GM10248 (cell line): ENCODE measurements around the gene EFCC1.

Source experiments
- CTCF ChIA-PET: fragments of 300-600 bp; sonication (Branson Sonifier 250); formaldehyde crosslinking; extraction: SDS; loops from one replicate; lab custom pipeline; 2021; ENCODE audit warnings: antibody characterized with exemption; lab: Yijun Ruan, JAX
- POLR2A ChIA-PET: fragments of 350-650 bp; sonication (Branson Sonifier 250); formaldehyde crosslinking; extraction: SDS; loops from one replicate; lab custom pipeline; 2020; ENCODE audit warnings: antibody characterized with exemption; lab: Yijun Ruan, JAX
- DNase-seq: peaks from one replicate; pipeline ENCODE4 v3.0.0; 2012; ENCODE audit errors: extremely low spot score
- CTCF ChIP-seq: IDR thresholded peaks from 2 replicates; pipeline ENCODE4 v1.5.1; 2012; ENCODE audit warnings: mild to moderate bottlenecking, low read depth; ENCODE audit errors: extremely low read depth, missing control alignments, control extremely low read depth

EFCC1 gene

DNA sequence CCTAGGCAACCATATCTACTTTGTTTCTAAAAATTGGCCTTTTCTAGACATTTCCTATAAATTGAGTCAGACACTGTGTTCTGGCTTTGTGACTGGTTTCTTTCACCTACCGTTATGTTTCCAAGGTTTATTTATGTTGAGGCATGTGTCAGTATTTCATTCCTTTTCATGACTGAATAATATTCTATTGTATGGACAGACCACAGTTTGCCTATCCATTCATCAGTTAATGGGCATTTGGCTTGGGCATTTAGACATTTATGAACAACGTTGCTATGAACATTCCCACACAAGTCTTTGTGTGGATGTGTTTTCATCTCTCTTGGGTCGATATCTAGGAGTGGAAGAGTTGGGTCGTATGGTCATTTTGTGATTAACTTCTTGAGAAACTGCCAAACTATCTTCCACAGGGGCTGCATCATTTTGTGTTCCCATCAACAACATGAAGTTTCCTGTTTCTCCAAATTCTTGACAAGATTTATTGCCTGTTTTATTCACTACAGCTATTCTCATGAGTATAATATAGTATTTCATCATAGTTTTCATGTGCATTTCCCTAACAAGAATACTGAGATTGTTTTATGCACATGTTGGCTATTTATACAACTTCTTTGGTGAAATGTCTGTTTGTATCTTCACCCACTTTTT is 3.5 kb upstream of the EFCC1 start:
- ChIA-PET POLR2A (no interaction called here), CTCF (interaction anchor here (1.6 to 2.2 kb wide), 3 partner anchors 20 to 30 kb away, joined by 4 to 13 read pairs (median 7); no protein-coding TSS in a partner anchor)
- TF ChIP-seq CTCF = no peak
- no peak for DNase-seq

DNA sequence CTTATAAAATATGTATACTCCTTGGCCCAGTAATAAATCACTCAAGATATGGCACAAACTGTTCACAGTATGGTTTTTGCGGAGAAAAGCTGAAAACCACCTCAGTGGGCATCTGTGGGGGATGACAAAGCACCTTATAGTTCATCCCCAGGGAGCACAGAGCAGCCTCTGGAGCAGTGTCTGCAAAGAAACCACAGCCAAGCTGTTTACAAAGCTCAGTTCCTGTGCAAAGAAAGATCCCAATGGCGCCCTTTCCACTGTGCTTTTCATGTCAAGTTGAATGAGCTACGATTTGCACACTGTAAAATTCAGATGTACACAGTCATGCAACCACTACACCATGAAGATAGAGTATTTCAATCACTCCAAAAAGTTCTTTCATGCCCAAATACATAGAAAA is 2.5 kb upstream of the EFCC1 start:
- TF ChIP-seq CTCF = no peak
- no peak for DNase-seq
- ChIA-PET POLR2A (no interaction called here), CTCF (interaction anchor here (1.1 to 2.2 kb wide), 6 partner anchors 9 to 55 kb away, joined by 3 to 13 read pairs (median 6); no protein-coding TSS in a partner anchor)

DNA sequence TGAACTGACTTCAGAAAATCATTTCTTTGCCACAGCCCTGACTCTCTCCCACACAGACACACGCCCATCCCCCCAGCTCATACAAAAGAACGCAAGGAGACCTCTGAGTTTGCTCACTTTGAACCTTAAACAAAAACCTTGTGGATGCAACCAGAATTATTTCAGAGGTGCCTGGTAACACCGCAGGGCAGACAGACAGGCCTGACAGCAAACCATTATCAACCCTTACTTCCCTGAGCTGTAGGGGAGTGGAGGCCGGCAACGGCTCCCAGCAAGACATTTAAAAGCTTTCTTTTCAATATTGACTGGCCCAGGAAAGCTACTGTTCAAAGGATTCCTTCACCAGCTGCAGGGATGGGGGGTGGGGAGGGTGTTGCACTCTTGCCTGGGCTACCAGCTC is 2.0 kb upstream of the EFCC1 start:
- DNase-seq = no peak
- CTCF ChIA-PET = interaction anchor here (1.1 to 2.2 kb wide), 5 partner anchors 10 to 54 kb away, joined by 3 to 7 read pairs (median 4); no protein-coding TSS in a partner anchor
- POLR2A ChIA-PET = interaction anchor here (0.6 kb wide), 1 partner anchor 380 kb away, joined by 3 read pairs; no protein-coding TSS in a partner anchor
- TF ChIP-seq CTCF = no peak

DNA sequence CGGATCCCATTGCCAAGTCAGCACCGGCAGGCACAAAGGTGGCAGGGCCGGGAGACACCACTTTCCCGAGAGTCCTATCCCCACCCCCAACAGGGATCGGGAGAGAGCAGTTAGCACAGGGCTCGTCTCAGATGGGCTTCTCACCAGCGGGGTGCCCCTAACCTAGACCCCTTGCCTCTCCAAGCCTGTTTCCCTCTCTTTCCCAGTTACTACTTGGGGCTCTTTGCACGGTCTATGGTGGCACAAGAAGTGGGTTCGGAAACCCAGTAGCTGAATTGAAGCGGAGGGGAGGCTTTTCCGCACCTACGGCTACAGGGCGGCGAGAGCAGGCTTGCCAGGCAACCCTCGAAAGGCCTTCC is 383 bp upstream of the EFCC1 start:
- no peak for TF ChIP-seq CTCF
- CTCF ChIA-PET = no interaction called here
- DNase-seq = no peak
- POLR2A ChIA-PET = no interaction called here

DNA sequence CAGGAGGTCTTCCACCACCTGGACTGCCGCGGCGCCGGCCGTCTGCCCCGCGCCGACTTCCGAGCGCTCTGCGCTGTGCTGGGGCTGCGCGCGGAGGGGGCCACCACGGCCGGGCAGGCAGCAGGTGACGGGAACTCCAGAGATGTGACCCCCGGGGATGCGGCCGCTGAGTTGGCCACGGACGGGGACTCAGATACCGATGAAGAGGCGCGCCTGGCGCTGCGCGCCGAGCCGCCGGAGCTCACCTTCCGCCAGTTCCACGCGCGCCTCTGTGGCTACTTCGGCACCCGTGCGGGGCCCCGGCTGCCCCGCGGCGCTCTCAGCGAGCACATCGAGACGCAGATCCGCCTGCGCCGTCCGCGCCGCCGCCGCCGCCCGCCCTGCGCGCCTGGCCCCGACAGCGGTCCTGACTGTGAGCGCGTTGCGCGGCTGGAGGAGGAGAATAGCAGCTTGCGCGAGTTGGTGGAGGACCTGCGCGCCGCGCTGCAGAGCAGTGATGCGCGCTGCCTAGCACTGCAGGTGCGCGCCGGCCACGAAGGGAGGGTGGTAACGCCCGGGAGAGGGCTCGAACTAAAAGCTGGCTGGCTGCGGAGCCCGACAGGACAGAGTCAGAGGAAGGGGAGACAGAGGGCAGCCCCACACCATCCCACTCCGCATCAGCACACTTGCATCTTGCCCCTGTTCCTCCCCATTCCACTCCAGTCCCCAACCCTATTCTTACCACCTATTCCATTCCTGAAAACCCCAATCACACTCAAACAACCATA is 885 bp downstream of the EFCC1 start:
- POLR2A ChIA-PET = no interaction called here
- no peak for TF ChIP-seq CTCF
- DNase-seq = no peak
- CTCF ChIA-PET = no interaction called here

DNA sequence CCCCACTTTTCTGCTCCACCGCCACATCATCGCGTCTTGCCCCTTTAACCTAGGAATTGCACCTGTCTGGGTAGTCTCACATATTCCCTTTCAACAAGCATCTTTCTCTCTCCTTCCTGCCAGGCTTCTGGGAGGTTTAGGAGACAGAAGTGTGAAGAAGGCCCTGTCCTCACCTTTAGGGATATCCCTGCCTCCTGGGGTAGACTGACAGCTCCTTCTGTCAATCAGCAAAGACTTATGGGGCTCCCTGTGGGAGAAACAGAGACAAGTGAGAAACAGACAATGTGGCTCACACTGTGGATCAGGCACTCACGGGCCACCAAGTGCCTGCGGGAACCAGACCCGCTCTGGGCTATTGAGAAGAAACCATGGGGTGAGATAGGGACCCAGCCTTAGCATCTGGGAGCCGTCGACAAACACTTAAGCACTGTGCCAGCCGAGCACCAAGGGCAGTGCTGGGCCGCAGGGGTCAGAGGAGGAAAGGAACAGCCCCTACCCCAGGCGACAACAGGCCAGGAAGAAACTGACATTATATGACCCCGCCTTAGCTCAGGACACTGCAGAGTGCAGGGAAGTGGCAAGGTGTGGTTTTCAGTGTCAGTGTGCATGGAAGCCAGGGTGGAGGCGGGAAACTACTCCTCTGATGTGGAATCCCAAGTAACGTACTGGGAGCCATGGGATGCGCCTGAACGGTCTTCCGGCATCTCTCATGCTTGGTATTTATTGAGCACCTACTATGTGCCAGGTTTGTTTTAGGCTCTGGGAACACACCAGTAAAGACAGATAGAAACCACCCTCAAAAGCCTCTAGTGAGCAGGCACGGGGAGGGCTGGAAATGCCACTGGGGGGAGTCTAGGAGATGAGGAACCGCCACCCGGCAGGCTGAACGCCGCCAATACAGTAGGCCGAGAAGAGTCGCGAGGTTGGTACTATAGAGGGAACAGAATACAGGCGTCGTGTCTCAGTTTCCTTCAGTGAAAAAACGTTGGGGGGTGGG is 1.8 kb downstream of the EFCC1 start:
- CTCF ChIA-PET = no interaction called here

More for the DNA sequence above, 1.8 kb downstream of the EFCC1 start:
- no peak for TF ChIP-seq CTCF
- POLR2A ChIA-PET = no interaction called here
- DNase-seq = no peak
